GM18519 (cell line): ENCODE data around the gene DCHS1.

Experiments
- ATAC-seq: cut with Tn5 transposase; IDR thresholded peaks from one replicate; pipeline ENCODE4 v1.9.1; 2021; ENCODE audit warnings: mild to moderate bottlenecking, moderate library complexity; ENCODE audit not compliant: unreplicated experiment, low FRiP score

Gene DCHS1

GRCh38 chr11:6650104-6650503 is 5.5 kb downstream of the DCHS1 start:
- no peak for ATAC-seq

- ATAC-seq = no peak
Observed at GRCh38 chr11:6648501-6648900, 7.1 kb downstream of the DCHS1 start.

- no peak for ATAC-seq
Observed at GRCh38 chr11:6647836-6648235, 7.8 kb downstream of the DCHS1 start.

GRCh38 chr11:6646918-6647679 is 8.5 kb downstream of the DCHS1 start:
- peak; percentile 80 for ATAC-seq

- ATAC-seq = no peak
Observed at GRCh38 chr11:6646576-6646917, 9.1 kb downstream of the DCHS1 start.

- no peak for ATAC-seq
Observed at GRCh38 chr11:6646071-6646470, 9.5 kb downstream of the DCHS1 start.

GRCh38 chr11:6642957-6643356 is 12.7 kb downstream of the DCHS1 start:
- no peak for ATAC-seq

GRCh38 chr11:6640985-6641701 is 14.5 kb downstream of the DCHS1 start:
- no peak for ATAC-seq

- ATAC-seq = no peak
Observed at GRCh38 chr11:6640036-6640984, 15.3 kb downstream of the DCHS1 start.

- ATAC-seq = no peak
Observed at GRCh38 chr11:6638429-6638828, 17.2 kb downstream of the DCHS1 start.

- ATAC-seq = no peak
Observed at GRCh38 chr11:6637871-6638270, 17.7 kb downstream of the DCHS1 start.

GRCh38 chr11:6636480-6636879 is 19.1 kb downstream of the DCHS1 start:
- no peak for ATAC-seq

GRCh38 chr11:6635082-6635932 is 20.3 kb downstream of the DCHS1 start:
- ATAC-seq = no peak

GRCh38 chr11:6634534-6634933 is 21.1 kb downstream of the DCHS1 start:
- ATAC-seq = no peak

GRCh38 chr11:6633422-6634408 is 21.9 kb downstream of the DCHS1 start:
- ATAC-seq = no peak

- no peak for ATAC-seq
Observed at GRCh38 chr11:6632116-6633073, 23.2 kb downstream of the DCHS1 start.

- no peak for ATAC-seq
Observed at GRCh38 chr11:6631361-6631890, 24.2 kb downstream of the DCHS1 start.
